ENCODE measurements around the gene PRICKLE2. TPM values are rescaled to one million over a fixed set of nuclear protein-coding genes. Genes with fewer than 3 reads are reported as not detected.

The PRICKLE2 gene
- total RNA-seq, 4 donors from 2014 or later: 77.3 to 109 (median 96.7) TPM

DNA sequence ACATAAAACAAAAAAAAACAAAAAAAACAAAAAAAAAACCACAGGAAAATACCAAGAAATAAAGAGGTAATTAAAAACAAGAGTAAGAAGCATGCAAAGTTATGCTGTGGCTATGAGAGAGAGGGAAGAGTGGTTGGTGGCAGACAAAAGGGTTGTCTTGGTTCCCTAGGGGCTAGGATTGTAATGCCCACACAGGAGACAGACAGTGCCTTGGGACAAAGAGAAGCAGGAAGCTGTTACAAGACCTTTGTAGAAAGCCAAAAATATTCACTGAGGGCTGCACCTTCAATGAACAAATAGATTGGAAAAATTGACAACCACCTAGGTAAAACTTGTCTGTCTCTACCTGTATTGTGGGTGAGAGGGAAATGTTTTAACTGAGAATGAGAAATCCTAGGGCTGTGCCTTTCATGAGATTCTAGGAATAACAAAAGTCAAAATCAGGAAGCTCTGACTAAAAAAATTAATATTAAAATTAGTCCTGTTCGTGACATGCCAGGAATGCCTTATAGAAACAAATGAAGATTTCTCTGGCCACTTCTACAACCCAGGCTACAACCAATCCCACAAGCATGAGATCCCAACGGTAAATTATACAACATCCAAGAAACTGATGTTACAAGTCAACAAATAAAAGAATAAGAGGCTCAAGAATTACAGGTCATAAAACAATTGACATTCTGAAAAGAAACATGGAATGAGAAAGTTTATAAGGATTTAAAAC, 45.0 kb upstream of the PRICKLE2 start:
- WGBS, 2 donors (ENCODE audit: low coverage in 1 of 2): 40 to 82% methylated on average over 2 of the region's 2 CpGs

DNA sequence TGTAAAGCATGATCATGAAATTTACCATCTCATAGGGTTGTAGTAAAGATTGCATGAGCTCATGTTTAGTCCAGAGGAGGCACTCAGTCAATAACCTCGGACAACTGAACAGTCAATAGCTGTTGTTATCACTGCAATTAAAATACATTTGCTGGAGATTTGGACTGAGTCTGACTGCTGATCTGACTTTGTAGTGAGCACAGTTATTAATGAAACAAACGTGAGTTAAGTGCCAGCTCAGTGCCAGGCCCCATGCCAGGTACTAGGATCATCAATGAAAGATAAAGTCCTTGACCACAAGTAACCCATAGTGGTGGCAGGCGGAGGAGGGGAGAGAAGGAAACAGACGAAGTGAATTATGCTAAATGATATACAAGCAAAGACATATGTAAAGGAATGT, 43.7 kb upstream of the PRICKLE2 start:
- no peak for ATAC-seq
- Histone ChIP-seq H3K27ac (peak overlapping the region; percentile 72 to 99 (median 96)), H3K4me1 (peaks cover 4 to 35% (median 9%) of the 10 kb centered on the region in 3 donors), H3K27me3 (no peaks in the 10 kb centered on the region), H3K36me3 (no peaks in the 10 kb centered on the region), H3K4me3 (no peak overlapping the region), H3K9me3 (no peaks in the 10 kb centered on the region)
- WGBS, 2 donors (ENCODE audit: low coverage in 1 of 2): 70% methylated on average over 2 to 4 of the region's 4 CpGs
- TF ChIP-seq POLR2AphosphoS5 (IDR thresholded peaks at IDR 0.05) (no peak), POLR2A (IDR thresholded peaks at IDR 0.05) (no peak), EP300 (IDR thresholded peaks at IDR 0.05) (no peak)
- TF ChIP-seq, protein P1, sequence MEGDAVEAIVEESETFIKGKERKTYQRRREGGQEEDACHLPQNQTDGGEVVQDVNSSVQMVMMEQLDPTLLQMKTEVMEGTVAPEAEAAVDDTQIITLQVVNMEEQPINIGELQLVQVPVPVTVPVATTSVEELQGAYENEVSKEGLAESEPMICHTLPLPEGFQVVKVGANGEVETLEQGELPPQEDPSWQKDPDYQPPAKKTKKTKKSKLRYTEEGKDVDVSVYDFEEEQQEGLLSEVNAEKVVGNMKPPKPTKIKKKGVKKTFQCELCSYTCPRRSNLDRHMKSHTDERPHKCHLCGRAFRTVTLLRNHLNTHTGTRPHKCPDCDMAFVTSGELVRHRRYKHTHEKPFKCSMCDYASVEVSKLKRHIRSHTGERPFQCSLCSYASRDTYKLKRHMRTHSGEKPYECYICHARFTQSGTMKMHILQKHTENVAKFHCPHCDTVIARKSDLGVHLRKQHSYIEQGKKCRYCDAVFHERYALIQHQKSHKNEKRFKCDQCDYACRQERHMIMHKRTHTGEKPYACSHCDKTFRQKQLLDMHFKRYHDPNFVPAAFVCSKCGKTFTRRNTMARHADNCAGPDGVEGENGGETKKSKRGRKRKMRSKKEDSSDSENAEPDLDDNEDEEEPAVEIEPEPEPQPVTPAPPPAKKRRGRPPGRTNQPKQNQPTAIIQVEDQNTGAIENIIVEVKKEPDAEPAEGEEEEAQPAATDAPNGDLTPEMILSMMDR (IDR thresholded peaks at IDR 0.05): no peak

More for the DNA sequence above, 45.0 kb upstream of the PRICKLE2 start:
- no peak for TF ChIP-seq EP300 (IDR thresholded peaks at IDR 0.05)
- TF ChIP-seq POLR2AphosphoS5 (IDR thresholded peaks at IDR 0.05): no peak
- TF ChIP-seq, protein P1 (IDR thresholded peaks at IDR 0.05): no peak
- TF ChIP-seq POLR2A (IDR thresholded peaks at IDR 0.05): no peak
- no peaks in the 10 kb centered on the region for H3K27me3 ChIP-seq
- no peaks in the 10 kb centered on the region for H3K9me3 ChIP-seq
- peak overlapping the region in 1 of 4 donors; percentile 33 for H3K27ac ChIP-seq
- H3K36me3 ChIP-seq: no peaks in the 10 kb centered on the region
- peaks cover 0 to 22% (median 0%) of the 10 kb centered on the region in 3 donors for H3K4me1 ChIP-seq
- H3K4me3 ChIP-seq: no peak overlapping the region
- ATAC-seq: no peak

- Histone ChIP-seq H3K36me3 (no peaks in the 10 kb centered on the region), H3K4me1 (peaks cover 12 to 45% (median 15%) of the 10 kb centered on the region in 3 donors), H3K4me3 (peak overlapping the region; percentile 49 to 83), H3K27ac (peak overlapping the region; percentile 72 to 99 (median 96)), H3K9me3 (no peaks in the 10 kb centered on the region), H3K27me3 (no peaks in the 10 kb centered on the region)
- TF ChIP-seq POLR2A (IDR thresholded peaks at IDR 0.05): peak; percentile 89 to 92
- TF ChIP-seq, protein P1 (IDR thresholded peaks at IDR 0.05): peak in 2 of 4 experiments; percentile 5 to 33
- TF ChIP-seq EP300 (IDR thresholded peaks at IDR 0.05): no peak
- peak; percentile 96 for TF ChIP-seq POLR2AphosphoS5 (IDR thresholded peaks at IDR 0.05)
- ATAC-seq: peak; percentile 91
- 11 to 16% methylated on average over 6 to 8 of the region's 33 CpGs for WGBS, 2 donors (ENCODE audit: low coverage in 1 of 2)
Measured at GRCh38 chr3:64267721-64268604, 42.7 kb upstream of the PRICKLE2 start.

DNA sequence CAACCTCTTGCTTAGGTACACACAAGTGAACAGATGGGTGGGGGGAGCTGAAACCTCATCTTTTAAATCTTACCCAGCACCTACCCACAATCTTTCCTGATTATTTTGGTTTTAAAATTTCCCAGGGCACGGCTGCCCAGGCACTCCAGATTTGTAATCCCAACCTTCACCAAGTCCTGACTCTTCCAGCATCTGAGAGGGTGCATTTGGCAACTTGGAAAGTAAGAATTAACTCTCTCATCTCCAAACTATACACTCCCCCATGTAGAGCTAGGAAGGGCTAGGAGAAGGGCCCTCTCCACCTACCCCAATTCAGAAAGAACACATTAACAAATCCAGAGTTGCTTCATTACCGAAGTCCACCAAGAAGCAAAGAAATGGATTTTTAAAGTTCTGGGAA, 41.7 kb upstream of the PRICKLE2 start:
- Histone ChIP-seq H3K4me1 (peaks cover 15 to 55% (median 19%) of the 10 kb centered on the region in 3 donors), H3K27ac (peak overlapping the region; percentile 72 to 99 (median 96)), H3K27me3 (no peaks in the 10 kb centered on the region), H3K9me3 (no peaks in the 10 kb centered on the region), H3K4me3 (peak overlapping the region; percentile 49 to 83), H3K36me3 (no peaks in the 10 kb centered on the region)
- WGBS, 2 donors (ENCODE audit: low coverage in 1 of 2): 14% methylated on average over 2 of the region's 2 CpGs; no CpG with 5 or more reads in 1 of the 2 donors
- TF ChIP-seq, protein P1 (IDR thresholded peaks at IDR 0.05): no peak
- peak; percentile 7 for TF ChIP-seq POLR2AphosphoS5 (IDR thresholded peaks at IDR 0.05)
- ATAC-seq: no peak

Data from gastroesophageal sphincter (tissue), 4 donors.